Osteocyte (in vitro differentiated cells): ENCODE results near the gene BORCS8. TPM values are rescaled to one million over a fixed set of nuclear protein-coding genes. Genes with fewer than 3 reads are reported as not detected.

Source experiments
- DNase-seq: peaks from one replicate; pipeline ENCODE4 v3.0.0; 2021; ENCODE audit warnings: mixed read lengths; ENCODE audit not compliant: unreplicated experiment; ENCODE audit errors: extremely low spot score
- H3K27ac Mint-ChIP-seq: one replicate; pipeline ENCODE4 v1.8.0; 2021; ENCODE audit warnings: mild to moderate bottlenecking, mixed read lengths; ENCODE audit not compliant: unreplicated experiment
- H3K27me3 Mint-ChIP-seq: one replicate; pipeline ENCODE4 v1.8.0; 2021; ENCODE audit warnings: mixed read lengths; ENCODE audit not compliant: unreplicated experiment
- H3K36me3 Mint-ChIP-seq: one replicate; pipeline ENCODE4 v1.8.0; 2021; ENCODE audit warnings: mixed read lengths; ENCODE audit not compliant: unreplicated experiment
- H3K4me1 Mint-ChIP-seq: one replicate; pipeline ENCODE4 v1.8.0; 2021; ENCODE audit warnings: mixed read lengths; ENCODE audit not compliant: unreplicated experiment
- H3K4me3 Mint-ChIP-seq: one replicate; pipeline ENCODE4 v1.8.0; 2021; ENCODE audit warnings: mild to moderate bottlenecking, moderate library complexity, mixed read lengths; ENCODE audit not compliant: unreplicated experiment
- H3K9me3 Mint-ChIP-seq: one replicate; pipeline ENCODE4 v1.8.0; 2021; ENCODE audit warnings: mixed read lengths; ENCODE audit not compliant: unreplicated experiment
- total RNA-seq: library from RNA; stranded (reverse); gene quantifications from 2 replicates; pipeline ENCODE4 v1.2.1, GENCODE V29; 2021
- TF ChIP-seq, protein P1 (sequence below): fragments of 200-600 bp; sonication (generic); IDR thresholded peaks from 2 replicates; pipeline ENCODE4 v1.5.0; 2021; ENCODE audit warnings: antibody characterized with exemption, mild to moderate bottlenecking, moderate library complexity

The BORCS8 gene
- total RNA-seq, 1 donor from 2014 or later: 24.4 TPM

DNA sequence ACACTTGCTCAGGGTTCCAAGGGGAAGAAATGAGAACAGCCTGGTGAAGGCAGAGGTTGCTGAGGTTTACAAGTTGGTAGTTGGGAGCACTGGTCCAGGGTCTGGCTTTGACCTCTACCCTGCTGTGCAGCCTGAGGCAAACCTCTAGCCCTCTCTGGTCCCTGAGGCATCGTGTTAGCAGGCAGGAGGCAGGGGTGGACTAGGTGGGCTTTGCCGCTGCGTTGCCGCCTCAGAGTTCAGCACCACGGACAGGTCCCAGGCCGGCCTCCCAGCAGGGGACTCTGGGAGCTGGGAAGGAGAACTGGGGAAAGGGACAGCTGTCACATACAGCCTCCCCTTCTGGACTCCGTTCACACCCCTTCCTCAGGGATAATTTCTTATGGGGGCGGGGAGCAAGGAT, 22.9 kb upstream of the BORCS8 start:
- peak; percentile 88 for DNase-seq
- H3K4me1 Mint-ChIP-seq: no peaks in the 10 kb centered on the region
- H3K9me3 Mint-ChIP-seq: no peaks in the 10 kb centered on the region
- H3K36me3 Mint-ChIP-seq: no peaks in the 10 kb centered on the region
- peaks cover 37% of the 10 kb centered on the region for H3K27me3 Mint-ChIP-seq
- TF ChIP-seq, protein P1, sequence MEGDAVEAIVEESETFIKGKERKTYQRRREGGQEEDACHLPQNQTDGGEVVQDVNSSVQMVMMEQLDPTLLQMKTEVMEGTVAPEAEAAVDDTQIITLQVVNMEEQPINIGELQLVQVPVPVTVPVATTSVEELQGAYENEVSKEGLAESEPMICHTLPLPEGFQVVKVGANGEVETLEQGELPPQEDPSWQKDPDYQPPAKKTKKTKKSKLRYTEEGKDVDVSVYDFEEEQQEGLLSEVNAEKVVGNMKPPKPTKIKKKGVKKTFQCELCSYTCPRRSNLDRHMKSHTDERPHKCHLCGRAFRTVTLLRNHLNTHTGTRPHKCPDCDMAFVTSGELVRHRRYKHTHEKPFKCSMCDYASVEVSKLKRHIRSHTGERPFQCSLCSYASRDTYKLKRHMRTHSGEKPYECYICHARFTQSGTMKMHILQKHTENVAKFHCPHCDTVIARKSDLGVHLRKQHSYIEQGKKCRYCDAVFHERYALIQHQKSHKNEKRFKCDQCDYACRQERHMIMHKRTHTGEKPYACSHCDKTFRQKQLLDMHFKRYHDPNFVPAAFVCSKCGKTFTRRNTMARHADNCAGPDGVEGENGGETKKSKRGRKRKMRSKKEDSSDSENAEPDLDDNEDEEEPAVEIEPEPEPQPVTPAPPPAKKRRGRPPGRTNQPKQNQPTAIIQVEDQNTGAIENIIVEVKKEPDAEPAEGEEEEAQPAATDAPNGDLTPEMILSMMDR: no peak
- no peak overlapping the region for H3K4me3 Mint-ChIP-seq
- no peak overlapping the region for H3K27ac Mint-ChIP-seq

- peaks cover 37% of the 10 kb centered on the region for H3K27me3 Mint-ChIP-seq
- H3K36me3 Mint-ChIP-seq: no peaks in the 10 kb centered on the region
- no peaks in the 10 kb centered on the region for H3K4me1 Mint-ChIP-seq
- H3K27ac Mint-ChIP-seq: no peak overlapping the region
- no peak overlapping the region for H3K4me3 Mint-ChIP-seq
- H3K9me3 Mint-ChIP-seq: no peaks in the 10 kb centered on the region
- TF ChIP-seq, protein P1: no peak
- DNase-seq: no peak
These were observed 22.2 kb upstream of the BORCS8 start for GRCh38 chr19:19214159-19214490.

DNA sequence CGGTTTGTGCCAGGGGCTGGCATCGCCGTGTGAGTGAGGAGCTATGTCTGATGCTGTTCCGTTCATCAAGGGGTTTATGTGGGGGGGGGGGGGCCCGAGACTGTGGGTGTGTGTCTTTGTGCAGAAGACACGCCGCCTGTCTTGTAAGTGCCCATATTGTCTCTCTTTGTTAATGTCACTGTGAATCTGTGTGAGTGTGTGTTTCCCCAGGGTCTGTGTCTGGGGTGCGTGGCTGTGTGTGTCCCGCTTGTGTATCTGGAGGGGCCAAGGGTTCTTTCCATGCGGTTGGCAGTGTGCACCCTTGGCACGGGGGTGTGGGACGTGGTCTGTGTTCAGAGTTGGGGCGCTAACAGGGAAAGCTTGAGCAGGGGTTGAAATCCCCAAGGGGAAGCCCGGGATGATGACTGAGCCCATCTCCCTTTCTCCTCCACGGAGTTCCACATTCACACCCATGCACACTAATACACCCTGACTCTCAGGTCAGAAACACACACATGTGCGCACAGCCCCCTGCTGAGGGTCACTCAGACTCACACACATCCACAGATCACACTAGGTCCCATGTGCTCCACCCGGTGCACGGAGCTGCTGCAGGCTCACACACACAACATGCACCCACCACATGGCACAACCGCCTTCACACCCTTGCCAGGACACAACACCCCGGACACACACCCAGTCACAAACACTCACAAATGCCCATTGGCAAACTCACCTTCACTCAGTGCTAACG, 21.6 kb upstream of the BORCS8 start:
- H3K27ac Mint-ChIP-seq: no peak overlapping the region
- H3K4me3 Mint-ChIP-seq: no peak overlapping the region
- peaks cover 37% of the 10 kb centered on the region for H3K27me3 Mint-ChIP-seq
- TF ChIP-seq, protein P1: no peak
- H3K36me3 Mint-ChIP-seq: no peaks in the 10 kb centered on the region
- DNase-seq: peak; percentile 77
- H3K4me1 Mint-ChIP-seq: no peaks in the 10 kb centered on the region
- H3K9me3 Mint-ChIP-seq: no peaks in the 10 kb centered on the region

DNA sequence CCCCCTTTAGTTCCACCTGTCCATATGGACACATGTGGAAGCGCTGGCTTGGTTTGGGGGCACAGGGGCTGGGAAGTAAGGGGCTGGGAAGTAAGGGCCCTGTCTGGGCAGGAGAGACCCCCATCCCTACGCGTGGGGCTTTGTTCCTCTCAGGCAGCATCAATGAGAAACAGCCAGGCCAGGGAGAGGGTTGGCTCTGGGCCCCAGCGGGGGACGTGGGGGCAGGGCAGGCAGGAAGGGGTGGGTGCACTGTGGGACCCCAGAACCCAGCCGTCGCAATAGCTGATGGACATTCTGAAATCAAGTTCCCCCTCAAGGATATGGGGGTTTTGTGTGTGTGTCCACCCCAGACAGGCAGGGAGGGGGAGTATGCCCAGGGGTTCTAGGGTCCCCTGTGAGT, 21.0 kb upstream of the BORCS8 start:
- H3K4me3 Mint-ChIP-seq: no peak overlapping the region
- no peak overlapping the region for H3K27ac Mint-ChIP-seq
- no peaks in the 10 kb centered on the region for H3K36me3 Mint-ChIP-seq
- TF ChIP-seq, protein P1: no peak
- DNase-seq: no peak
- H3K4me1 Mint-ChIP-seq: no peaks in the 10 kb centered on the region
- no peaks in the 10 kb centered on the region for H3K9me3 Mint-ChIP-seq
- peaks cover 37% of the 10 kb centered on the region for H3K27me3 Mint-ChIP-seq

DNA sequence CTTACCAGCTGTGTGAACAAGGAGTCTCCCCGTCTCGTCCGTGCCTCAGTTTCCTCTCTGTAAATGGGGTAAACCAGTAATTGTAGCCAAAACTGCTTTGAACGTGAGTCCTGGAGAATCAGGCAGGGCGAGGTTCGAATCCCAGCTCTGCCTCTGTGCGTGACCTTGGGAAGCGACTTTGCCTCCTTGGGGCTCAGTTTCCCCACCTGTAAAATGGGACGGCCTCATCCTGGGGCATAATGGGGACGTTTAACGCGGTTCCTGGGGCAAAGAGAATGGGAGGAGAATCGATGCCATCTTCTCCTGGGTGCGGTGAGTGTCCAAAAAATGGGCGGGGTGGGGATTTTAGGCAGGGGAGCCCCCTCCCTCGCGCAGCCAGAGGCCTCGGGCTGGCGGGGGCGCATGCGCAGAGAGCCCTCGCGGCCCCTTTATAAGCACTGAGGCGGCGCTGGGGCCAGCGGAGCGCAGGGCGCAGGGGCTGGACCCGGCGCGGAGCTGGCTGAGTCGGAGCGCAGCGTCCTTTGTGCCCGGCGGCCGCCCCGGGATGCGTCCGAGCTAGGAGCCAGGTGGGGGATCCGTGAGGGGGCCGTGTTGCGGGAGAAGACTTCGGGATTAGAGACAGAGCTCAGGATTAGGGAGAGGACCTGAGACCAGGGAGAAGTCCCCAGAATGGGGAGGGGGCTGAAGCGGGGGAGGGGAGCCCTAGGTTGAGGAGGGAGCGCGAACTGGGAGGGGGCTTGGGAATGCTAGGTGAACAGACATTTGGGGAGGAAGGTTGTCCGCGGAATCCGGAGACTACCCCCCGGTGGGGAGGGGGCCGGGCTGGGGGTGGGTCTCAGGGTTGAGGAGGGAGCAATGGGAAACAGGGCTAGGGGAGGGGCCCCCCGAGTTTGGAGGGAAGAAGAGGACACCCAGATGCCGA, 19.8 kb upstream of the BORCS8 start, which contains the start of gene NCAN:
TSS of gene NCAN (plus strand) at position 460 of the 922 bp plus-strand sequence. CDS start 4,996 bp downstream, outside the sequence.
- H3K27ac Mint-ChIP-seq: no peak within 1 kb of the TSS
- DNase-seq: peak; percentile 80
- peaks cover 34% of the 10 kb centered on the region for H3K27me3 Mint-ChIP-seq
- H3K9me3 Mint-ChIP-seq: no peaks in the 10 kb centered on the region
- no peak within 1 kb of the TSS for H3K4me3 Mint-ChIP-seq
- TF ChIP-seq, protein P1: no peak
- no peaks in the 10 kb centered on the region for H3K36me3 Mint-ChIP-seq
- H3K4me1 Mint-ChIP-seq: no peaks in the 10 kb centered on the region
